HEK293T (cell line): ENCODE data around the gene RCOR3.
A peak's percentile ranks its signal among the peaks of the same experiment; 100 is the strongest.

Experiments
- CTCF ChIA-PET: fragments of 350-600 bp; formaldehyde crosslinking; extraction: SDS; loops from one replicate; lab custom pipeline; 2021; ENCODE audit warnings: antibody characterized with exemption, inconsistent platforms; lab: Yijun Ruan, JAX
- POLR2A ChIA-PET: fragments of 350-600 bp; formaldehyde crosslinking; extraction: SDS; loops from one replicate; lab custom pipeline; 2020; ENCODE audit warnings: antibody characterized with exemption, inconsistent platforms; lab: Yijun Ruan, JAX
- DNase-seq: peaks from one replicate; pipeline ENCODE4 v3.0.0; 2012; ENCODE audit warnings: mixed read lengths; ENCODE audit errors: extremely low spot score
- ARNT ChIP-seq: fragments of 450-650 bp; IDR thresholded peaks from 2 replicates; pipeline ENCODE4 v1.6.1; 2017; ENCODE audit warnings: mild to moderate bottlenecking
- BHLHE40 ChIP-seq: fragments of 450-650 bp; IDR thresholded peaks from 2 replicates; pipeline ENCODE4 v1.6.1; 2016; ENCODE audit warnings: mild to moderate bottlenecking, moderate library complexity, borderline replicate concordance
- CTBP1 ChIP-seq: fragments of 450-650 bp; IDR thresholded peaks from 2 replicates; pipeline ENCODE4 v1.6.1; 2016; ENCODE audit warnings: borderline replicate concordance
- ELF4 ChIP-seq: fragments of 450-650 bp; IDR thresholded peaks from 2 replicates; pipeline ENCODE4 v1.6.1; 2017; ENCODE audit warnings: antibody characterized with exemption
- FOXA1 ChIP-seq: fragments of 450-650 bp; IDR thresholded peaks from 2 replicates; pipeline ENCODE4 v1.6.1; 2016; ENCODE audit warnings: mild to moderate bottlenecking
- FOXK2 ChIP-seq: fragments of 450-650 bp; IDR thresholded peaks from 2 replicates; pipeline ENCODE4 v1.6.1; 2016; ENCODE audit warnings: mild to moderate bottlenecking
- FOXM1 ChIP-seq: fragments of 450-650 bp; IDR thresholded peaks from 2 replicates; pipeline ENCODE4 v1.6.1; 2017; ENCODE audit warnings: mild to moderate bottlenecking, borderline replicate concordance
- HDGF ChIP-seq: fragments of 450-650 bp; IDR thresholded peaks from 2 replicates; pipeline ENCODE4 v1.6.1; 2017; ENCODE audit warnings: antibody characterized with exemption, borderline replicate concordance
- L3MBTL2 ChIP-seq: fragments of 450-650 bp; conservative IDR thresholded peaks from 2 replicates; pipeline ENCODE4 v1.6.1; 2016; ENCODE audit warnings: mild to moderate bottlenecking
- LEF1 ChIP-seq: fragments of 450-650 bp; IDR thresholded peaks from 2 replicates; pipeline ENCODE4 v1.6.1; 2017; ENCODE audit warnings: mild to moderate bottlenecking, borderline replicate concordance
- NFRKB ChIP-seq: fragments of 450-650 bp; IDR thresholded peaks from 2 replicates; pipeline ENCODE4 v1.6.1; 2016; ENCODE audit warnings: mild to moderate bottlenecking, moderate library complexity
- SP1 ChIP-seq: fragments of 450-650 bp; IDR thresholded peaks from 2 replicates; pipeline ENCODE4 v1.6.1; 2017
- SUZ12 ChIP-seq: fragments of 450-650 bp; IDR thresholded peaks from 2 replicates; pipeline ENCODE4 v1.6.1; 2016; ENCODE audit warnings: mild to moderate bottlenecking
- TARDBP ChIP-seq: fragments of 450-650 bp; IDR thresholded peaks from 2 replicates; pipeline ENCODE4 v1.6.1; 2016
- ZNF384 ChIP-seq: fragments of 450-650 bp; IDR thresholded peaks from 2 replicates; pipeline ENCODE4 v1.6.1; 2016
- TF ChIP-seq, protein P1 (sequence below): fragments of 450-650 bp; IDR thresholded peaks from 2 replicates; pipeline ENCODE4 v1.6.1; 2016

RCOR3 gene

DNA sequence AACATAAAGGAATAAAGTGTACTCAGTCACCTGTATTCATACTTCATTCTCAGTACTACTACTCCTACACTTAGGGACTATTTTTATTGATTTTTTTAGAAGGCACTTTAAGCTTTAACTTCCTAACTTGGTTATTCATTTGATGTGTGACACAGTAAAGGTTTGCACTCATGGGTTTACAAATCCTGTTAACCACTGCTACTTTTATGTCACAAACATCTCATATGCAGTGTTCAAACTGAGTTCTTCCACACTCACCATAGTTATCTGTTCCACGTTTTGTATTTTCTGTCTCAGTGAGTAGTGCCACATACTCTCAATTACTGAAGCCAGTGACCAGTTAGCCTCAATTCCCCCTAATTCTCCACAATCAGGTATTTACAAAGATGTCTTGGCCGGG, 33.2 kb downstream of the RCOR3 start:
- no peak for DNase-seq
- TF ChIP-seq NFRKB (no peak), L3MBTL2 (no peak), SUZ12 (no peak), FOXM1 (no peak), HDGF (no peak), FOXA1 (no peak), BHLHE40 (no peak), FOXK2 (no peak), TARDBP (no peak), ARNT (no peak), SP1 (no peak), ZNF384 (no peak), LEF1 (no peak), ELF4 (no peak), CTBP1 (no peak)
- TF ChIP-seq, protein P1, sequence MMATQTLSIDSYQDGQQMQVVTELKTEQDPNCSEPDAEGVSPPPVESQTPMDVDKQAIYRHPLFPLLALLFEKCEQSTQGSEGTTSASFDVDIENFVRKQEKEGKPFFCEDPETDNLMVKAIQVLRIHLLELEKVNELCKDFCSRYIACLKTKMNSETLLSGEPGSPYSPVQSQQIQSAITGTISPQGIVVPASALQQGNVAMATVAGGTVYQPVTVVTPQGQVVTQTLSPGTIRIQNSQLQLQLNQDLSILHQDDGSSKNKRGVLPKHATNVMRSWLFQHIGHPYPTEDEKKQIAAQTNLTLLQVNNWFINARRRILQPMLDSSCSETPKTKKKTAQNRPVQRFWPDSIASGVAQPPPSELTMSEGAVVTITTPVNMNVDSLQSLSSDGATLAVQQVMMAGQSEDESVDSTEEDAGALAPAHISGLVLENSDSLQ = no peak
- POLR2A ChIA-PET = no interaction called here
- CTCF ChIA-PET = interaction anchor here (0.6 kb wide), 1 partner anchor 721 kb away, joined by 3 read pairs; no protein-coding TSS in a partner anchor

DNA sequence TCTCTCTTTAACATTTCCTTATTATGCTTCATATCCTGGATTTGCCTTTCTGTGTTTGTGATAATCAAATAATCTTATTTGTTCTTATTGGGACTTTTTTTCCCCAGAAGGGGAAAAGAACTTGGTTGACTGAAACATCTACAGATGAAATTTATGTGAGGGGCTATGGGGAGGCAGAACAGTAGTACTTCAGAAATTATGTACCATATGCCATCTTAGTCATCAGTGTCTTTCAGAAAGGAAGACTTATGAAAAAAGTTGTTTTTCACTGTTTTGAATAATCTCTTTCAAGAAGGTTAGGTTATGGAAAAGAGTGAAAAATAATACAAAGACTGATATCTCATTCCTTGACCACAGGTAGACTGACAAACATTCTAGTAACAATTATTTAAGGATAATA, 37.2 kb downstream of the RCOR3 start:
- no peak for TF ChIP-seq ELF4
- TF ChIP-seq ZNF384 = no peak
- no peak for TF ChIP-seq CTBP1
- TF ChIP-seq FOXM1 = no peak
- no peak for TF ChIP-seq TARDBP
- no peak for TF ChIP-seq NFRKB
- TF ChIP-seq FOXK2 = no peak
- TF ChIP-seq FOXA1 = no peak
- no peak for TF ChIP-seq HDGF
- no peak for TF ChIP-seq SP1
- TF ChIP-seq BHLHE40 = no peak
- TF ChIP-seq, protein P1 = no peak
- TF ChIP-seq SUZ12 = no peak
- no peak for TF ChIP-seq LEF1
- TF ChIP-seq L3MBTL2 = no peak
- TF ChIP-seq ARNT = no peak
- DNase-seq = no peak
- POLR2A ChIA-PET = no interaction called here
- CTCF ChIA-PET = no interaction called here

DNA sequence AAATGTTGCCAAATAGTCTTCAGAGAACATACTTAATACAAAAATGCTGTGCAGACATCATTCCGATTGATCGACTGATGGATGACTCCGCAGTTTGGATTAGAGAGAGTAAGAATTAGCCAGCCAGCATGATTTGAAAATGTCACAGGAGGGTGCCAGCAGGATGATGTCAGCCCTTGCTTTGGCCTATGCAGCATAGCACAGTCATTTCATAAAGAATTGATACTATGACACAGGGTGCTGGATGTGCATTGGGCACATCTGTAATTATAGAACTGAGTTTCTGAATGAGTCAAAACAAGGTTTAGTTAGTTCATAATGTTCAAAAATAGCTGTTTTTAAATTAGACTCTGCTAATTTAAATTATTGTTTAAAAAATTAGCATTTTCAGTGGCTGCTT, 45.9 kb downstream of the RCOR3 start:
- DNase-seq = peak; percentile 28
- CTCF ChIA-PET = interaction anchor here (1.0 kb wide), 1 partner anchor 18 kb away, joined by 4 read pairs; no protein-coding TSS in a partner anchor
- POLR2A ChIA-PET = no interaction called here
- no peak for TF ChIP-seq LEF1
- TF ChIP-seq, protein P1 = peak; percentile 6; the same call in 1 of the 2 replicates
- TF ChIP-seq SP1 = no peak
- no peak for TF ChIP-seq ZNF384
- TF ChIP-seq FOXA1 = no peak

DNA sequence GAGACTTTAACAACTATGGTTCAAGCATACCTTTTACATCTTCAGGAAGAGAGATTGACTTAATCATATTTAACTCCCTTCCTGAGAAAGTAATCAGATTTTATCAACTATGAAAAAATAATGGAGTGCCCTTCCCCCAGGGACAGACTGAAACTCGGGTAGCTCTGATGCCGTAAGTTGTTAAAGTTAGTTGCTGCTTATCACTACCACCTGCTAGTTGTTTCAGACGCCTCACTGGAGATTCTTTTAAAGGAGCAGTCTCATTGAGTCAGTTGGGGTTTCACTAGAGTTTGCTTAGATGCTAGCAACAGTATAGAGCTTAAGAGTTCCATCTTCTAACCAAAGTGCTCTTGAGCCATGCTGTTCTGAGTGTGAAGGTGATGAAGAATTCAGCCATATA, 50.5 kb downstream of the RCOR3 start:
- ChIA-PET CTCF (interaction anchor here (0.6 kb wide), 1 partner anchor 949 kb away, joined by 4 read pairs; no protein-coding TSS in a partner anchor), POLR2A (no interaction called here)
- no peak for DNase-seq
- no peak for TF ChIP-seq ARNT
- TF ChIP-seq L3MBTL2 = no peak
- no peak for TF ChIP-seq ELF4
- TF ChIP-seq FOXM1 = no peak
- TF ChIP-seq, protein P1 = no peak
- no peak for TF ChIP-seq TARDBP
- no peak for TF ChIP-seq LEF1
- TF ChIP-seq CTBP1 = no peak

GRCh38 chr1:211313392-211313791, 54.2 kb downstream of the RCOR3 start:
- DNase-seq = no peak
- CTCF ChIA-PET = no interaction called here
- POLR2A ChIA-PET = no interaction called here
- no peak for TF ChIP-seq TARDBP
- no peak for TF ChIP-seq ARNT
- no peak for TF ChIP-seq FOXA1
- TF ChIP-seq FOXK2 = no peak
- TF ChIP-seq HDGF = no peak
- no peak for TF ChIP-seq SUZ12
- no peak for TF ChIP-seq SP1
- TF ChIP-seq, protein P1 = no peak
- TF ChIP-seq CTBP1 = no peak
- no peak for TF ChIP-seq BHLHE40
- no peak for TF ChIP-seq ZNF384
- TF ChIP-seq LEF1 = no peak
- no peak for TF ChIP-seq ELF4
- no peak for TF ChIP-seq L3MBTL2
- no peak for TF ChIP-seq NFRKB
- no peak for TF ChIP-seq FOXM1
